ENCODE data around the gene ZNF804A.

GRCh38 chr2:184734338-184734737 lies 136.0 kb downstream of the ZNF804A start:
- TF ChIP-seq POLR2A (IDR thresholded peaks at IDR 0.05) (no peak), CTCF (IDR thresholded peaks at IDR 0.05) (no peak)
